NT2/D1 (cell line): ENCODE data around the gene ZFAND2A.
A peak's percentile ranks its signal among the peaks of the same experiment; 100 is the strongest.
"Not testable (repeated sequence)": the region's sequence is repeated elsewhere in the genome, so short reads cannot be mapped to it uniquely, and the experiment has no call there.

ENCODE experiments used
- DNase-seq: peaks from one replicate; pipeline ENCODE4 v3.0.0-alpha.2; 2011; ENCODE audit warnings: low read depth, low spot score
- H3K27me3 ChIP-seq: 2 replicates; pipeline ENCODE4 v1.6.0; 2011; ENCODE audit warnings: mild to moderate bottlenecking; ENCODE audit not compliant: insufficient read length, insufficient read depth
- H3K36me3 ChIP-seq: 2 replicates; pipeline ENCODE4 v1.6.1; 2011; ENCODE audit warnings: mild to moderate bottlenecking, low read length, mixed read lengths; ENCODE audit not compliant: insufficient read depth, insufficient read length
- H3K4me1 ChIP-seq: 2 replicates; pipeline ENCODE4 v1.5.1; 2011; ENCODE audit not compliant: insufficient read depth, insufficient read length
- H3K4me3 ChIP-seq: 2 replicates; pipeline ENCODE4 v1.5.1; 2011; ENCODE audit warnings: low read depth; ENCODE audit not compliant: insufficient read length
- H3K9ac ChIP-seq: 2 replicates; pipeline ENCODE4 v1.6.0; 2011; ENCODE audit warnings: low read depth; ENCODE audit not compliant: insufficient read length
- H3K9me3 ChIP-seq: 2 replicates; pipeline ENCODE4 v1.5.1; 2011; ENCODE audit warnings: mild to moderate bottlenecking, low read length; ENCODE audit not compliant: insufficient read depth
- SUZ12 ChIP-seq: IDR thresholded peaks from 2 replicates; pipeline ENCODE4 v1.6.1; 2011; ENCODE audit not compliant: insufficient read length, insufficient read depth; ENCODE audit errors: extremely low read depth
- YY1 ChIP-seq: IDR thresholded peaks from 2 replicates; pipeline ENCODE4 v1.6.1; 2011; ENCODE audit not compliant: insufficient read length, insufficient read depth
- ZNF274 ChIP-seq: IDR thresholded peaks from 2 replicates; pipeline ENCODE4 v1.6.1; 2011; ENCODE audit warnings: mild to moderate bottlenecking, low read depth, low read length

The ZFAND2A gene

GRCh38 chr7:1174002-1174401 is 14.0 kb upstream of the ZFAND2A start:
- H3K4me3 ChIP-seq: no peak overlapping the region
- H3K4me1 ChIP-seq: no peaks in the 10 kb centered on the region
- no peaks in the 10 kb centered on the region for H3K27me3 ChIP-seq
- no peaks in the 10 kb centered on the region for H3K36me3 ChIP-seq
- no peak overlapping the region for H3K9ac ChIP-seq
- no peak for DNase-seq
- peaks cover 7% of the 10 kb centered on the region; the same call in 1 of the 2 replicates for H3K9me3 ChIP-seq
- TF ChIP-seq SUZ12: no peak
- TF ChIP-seq ZNF274: no peak
- no peak for TF ChIP-seq YY1

- no peaks in the 10 kb centered on the region for H3K27me3 ChIP-seq
- H3K4me1 ChIP-seq: no peaks in the 10 kb centered on the region
- DNase-seq: no peak
- no peak overlapping the region for H3K4me3 ChIP-seq
- TF ChIP-seq YY1 (no peak), ZNF274 (no peak), SUZ12 (no peak)
- no peak overlapping the region for H3K9ac ChIP-seq
- peaks cover 7% of the 10 kb centered on the region; the same call in 1 of the 2 replicates for H3K9me3 ChIP-seq
- H3K36me3 ChIP-seq: no peaks in the 10 kb centered on the region
These were observed 12.9 kb upstream of the ZFAND2A start for GRCh38 chr7:1172666-1173523.

- H3K9ac ChIP-seq, DNase-seq, H3K36me3 ChIP-seq, H3K4me1 ChIP-seq, H3K4me3 ChIP-seq, H3K27me3 ChIP-seq, H3K9me3 ChIP-seq: not testable (repeated sequence)
These were observed 11.5 kb upstream of the ZFAND2A start for GRCh38 chr7:1171516-1171915.

- no peak for TF ChIP-seq SUZ12
- TF ChIP-seq YY1: no peak
- no peak for TF ChIP-seq ZNF274
- DNase-seq: no peak
- H3K27me3 ChIP-seq: no peaks in the 10 kb centered on the region
- peaks cover 7% of the 10 kb centered on the region; the same call in 1 of the 2 replicates for H3K9me3 ChIP-seq
- no peak overlapping the region for H3K4me3 ChIP-seq
- H3K9ac ChIP-seq: no peak overlapping the region
- peaks cover 3% of the 10 kb centered on the region for H3K36me3 ChIP-seq
- H3K4me1 ChIP-seq: no peaks in the 10 kb centered on the region
These were observed 10.9 kb upstream of the ZFAND2A start for GRCh38 chr7:1170741-1171501.

GRCh38 chr7:1169409-1170368 is 9.7 kb upstream of the ZFAND2A start:
- no peaks in the 10 kb centered on the region for H3K4me1 ChIP-seq
- H3K4me3 ChIP-seq: peak overlapping the region; percentile 60
- H3K9me3 ChIP-seq: peaks cover 7% of the 10 kb centered on the region; the same call in 1 of the 2 replicates
- H3K36me3 ChIP-seq: peaks cover 4% of the 10 kb centered on the region
- DNase-seq: peak; percentile 86
- TF ChIP-seq ZNF274 (no peak), YY1 (peak; percentile 58)
- H3K27me3 ChIP-seq: no peaks in the 10 kb centered on the region
- peak overlapping the region; percentile 75 for H3K9ac ChIP-seq

- Histone ChIP-seq H3K36me3 (peaks cover 13% of the 10 kb centered on the region), H3K9ac (no peak overlapping the region), H3K4me3 (no peak overlapping the region), H3K9me3 (peaks cover 7% of the 10 kb centered on the region; the same call in 1 of the 2 replicates), H3K27me3 (no peaks in the 10 kb centered on the region), H3K4me1 (no peaks in the 10 kb centered on the region)
- DNase-seq: no peak
- TF ChIP-seq SUZ12: no peak
- no peak for TF ChIP-seq ZNF274
- no peak for TF ChIP-seq YY1
These were observed 8.4 kb upstream of the ZFAND2A start for GRCh38 chr7:1168422-1168821.
